ENCODE measurements around the gene LHX2.

The LHX2 gene

DNA sequence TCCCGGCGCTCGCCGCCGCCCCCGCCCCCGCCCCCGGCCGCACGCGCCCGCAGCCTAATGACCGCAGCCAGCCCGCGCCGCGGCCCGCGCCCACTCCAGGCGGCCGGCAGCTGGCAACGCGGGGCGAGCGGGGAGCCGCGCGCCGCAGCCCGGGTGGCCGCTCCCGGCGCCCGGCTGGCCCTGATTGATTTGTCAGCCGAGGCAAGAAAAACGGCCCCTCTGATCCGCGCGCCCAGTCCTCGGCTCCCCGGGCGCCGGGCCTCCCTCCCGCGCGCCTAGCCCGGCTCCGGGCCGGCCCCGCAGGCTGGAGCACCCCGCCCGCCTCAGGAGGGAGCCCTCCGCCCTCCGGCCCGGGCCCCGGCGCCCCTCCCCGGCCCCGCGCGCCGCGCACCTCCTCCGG, 11.9 kb upstream of the LHX2 start:
- H3K4me1 ChIP-seq (ENCODE audit: control insufficient read depth, insufficient read depth, low read length) = peaks cover 24% of the 10 kb centered on the region
- H3K4me3 ChIP-seq (ENCODE audit: low read length in 2 of 2) = no peak overlapping the region
- H3K9me3 ChIP-seq (ENCODE audit: control insufficient read depth in 2 of 2, low read length in 2 of 2) = no peaks in the 10 kb centered on the region
- H3K9ac ChIP-seq (ENCODE audit: low read length in 2 of 2) = no peak overlapping the region
- no peak overlapping the region for H3K27ac ChIP-seq (ENCODE audit: low read length)
- no peaks in the 10 kb centered on the region for H3K36me3 ChIP-seq (ENCODE audit: control insufficient read depth in 2 of 2, insufficient read depth in 2 of 2, low read length in 2 of 2)
- peaks cover 82 to 84% of the 10 kb centered on the region in 2 donors for H3K27me3 ChIP-seq (ENCODE audit: control insufficient read depth in 1 of 2, insufficient read depth in 2 of 2, low read length in 2 of 2)

DNA sequence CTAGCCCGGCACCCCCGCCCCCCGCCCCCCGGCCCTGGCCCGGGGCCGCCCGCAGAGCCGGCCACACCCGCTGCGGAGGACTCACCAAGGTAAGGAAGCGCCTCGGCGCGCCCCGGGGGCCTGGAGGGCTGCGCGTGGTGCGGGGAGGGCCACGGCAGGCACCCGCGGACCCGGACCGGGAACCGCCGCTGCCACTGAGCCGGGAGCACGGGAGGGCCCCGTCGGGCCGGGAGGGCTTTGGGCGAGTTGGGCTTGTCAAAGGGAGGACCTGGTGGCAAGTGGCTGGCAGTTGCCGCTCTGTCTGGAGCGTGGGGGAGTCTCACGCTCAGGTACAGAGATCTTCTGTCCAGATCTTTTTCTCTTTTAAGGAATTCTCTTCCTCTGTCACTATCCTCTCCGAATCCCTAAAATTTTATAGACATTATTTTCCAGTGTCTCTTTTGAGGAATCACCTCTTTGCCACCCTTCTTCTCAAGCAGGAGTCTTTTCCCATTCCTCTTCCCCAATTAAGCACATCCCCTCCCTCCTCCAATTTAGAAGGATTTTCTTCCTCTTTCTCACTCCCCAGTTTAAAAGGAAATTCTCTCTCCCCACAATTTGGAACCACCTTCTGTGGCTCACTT, 11.3 kb upstream of the LHX2 start:
- Histone ChIP-seq H3K9ac (ENCODE audit: low read length in 2 of 2) (no peak overlapping the region), H3K4me1 (ENCODE audit: control insufficient read depth, insufficient read depth, low read length) (peaks cover 24% of the 10 kb centered on the region), H3K27me3 (ENCODE audit: control insufficient read depth in 1 of 2, insufficient read depth in 2 of 2, low read length in 2 of 2) (peaks cover 84 to 90% of the 10 kb centered on the region in 2 donors), H3K27ac (ENCODE audit: low read length) (no peak overlapping the region), H3K9me3 (ENCODE audit: control insufficient read depth in 2 of 2, low read length in 2 of 2) (peaks cover 0 to 2% of the 10 kb centered on the region in 2 donors), H3K36me3 (ENCODE audit: control insufficient read depth in 2 of 2, insufficient read depth in 2 of 2, low read length in 2 of 2) (no peaks in the 10 kb centered on the region), H3K4me3 (ENCODE audit: low read length in 2 of 2) (no peak overlapping the region)

DNA sequence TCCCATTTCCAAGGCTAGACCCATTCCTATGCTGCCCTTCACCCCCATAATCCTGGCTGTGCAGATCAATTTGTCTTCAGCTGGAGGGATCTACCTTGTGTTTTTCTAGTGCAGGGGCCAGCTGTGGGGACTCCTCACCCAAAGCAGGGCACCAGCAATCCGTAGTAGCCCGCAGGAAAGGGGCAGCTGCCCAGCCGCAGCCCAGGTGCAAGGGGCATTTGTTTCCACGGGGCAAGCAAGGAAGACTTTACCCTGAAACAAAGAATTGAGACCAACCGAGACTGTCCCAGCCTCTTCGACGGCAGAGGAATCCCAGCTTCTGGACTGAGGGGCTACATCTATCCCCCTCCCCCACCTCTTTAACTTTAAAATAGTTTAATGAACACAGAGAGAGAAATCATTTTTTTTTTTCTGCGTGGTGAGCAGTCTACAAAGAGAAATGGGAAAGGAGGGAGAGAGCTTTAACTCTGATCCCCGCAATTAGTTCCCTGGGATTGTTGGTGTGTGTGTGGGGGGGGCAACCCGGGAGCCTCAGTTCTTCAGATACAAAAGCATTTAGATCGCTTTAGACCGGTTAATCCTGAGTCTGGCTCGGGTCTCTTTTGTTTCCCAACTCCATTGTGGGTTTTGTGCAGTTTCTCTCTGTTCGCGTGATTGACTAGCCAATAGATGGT, 10.6 kb upstream of the LHX2 start:
- Histone ChIP-seq H3K9me3 (ENCODE audit: control insufficient read depth in 2 of 2, low read length in 2 of 2) (peaks cover 0 to 2% of the 10 kb centered on the region in 2 donors), H3K27ac (ENCODE audit: low read length) (no peak overlapping the region), H3K36me3 (ENCODE audit: control insufficient read depth in 2 of 2, insufficient read depth in 2 of 2, low read length in 2 of 2) (no peaks in the 10 kb centered on the region), H3K4me1 (ENCODE audit: control insufficient read depth, insufficient read depth, low read length) (peaks cover 24% of the 10 kb centered on the region), H3K4me3 (ENCODE audit: low read length in 2 of 2) (no peak overlapping the region), H3K9ac (ENCODE audit: low read length in 2 of 2) (no peak overlapping the region), H3K27me3 (ENCODE audit: control insufficient read depth in 1 of 2, insufficient read depth in 2 of 2, low read length in 2 of 2) (peaks cover 84 to 90% of the 10 kb centered on the region in 2 donors)

DNA sequence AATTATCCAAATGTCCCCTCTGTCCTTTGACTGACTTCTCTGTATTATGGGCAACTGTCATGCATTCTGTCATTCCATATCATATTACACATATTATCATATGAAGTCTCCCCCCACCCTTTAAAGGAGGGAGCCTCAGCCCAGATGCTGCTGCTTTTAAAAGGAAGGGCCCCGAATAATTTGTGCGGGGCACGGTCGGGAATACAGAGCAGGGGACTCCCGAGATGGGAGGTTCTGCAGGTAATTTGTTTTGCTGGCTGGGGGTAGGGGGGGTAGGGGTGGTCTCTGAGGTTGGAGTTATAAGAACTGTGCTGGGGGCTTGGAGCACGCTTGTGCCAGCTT, 10.1 kb upstream of the LHX2 start:
- Histone ChIP-seq H3K36me3 (ENCODE audit: control insufficient read depth in 2 of 2, insufficient read depth in 2 of 2, low read length in 2 of 2) (no peaks in the 10 kb centered on the region), H3K27me3 (ENCODE audit: control insufficient read depth in 1 of 2, insufficient read depth in 2 of 2, low read length in 2 of 2) (peaks cover 82 to 91% of the 10 kb centered on the region in 2 donors), H3K9me3 (ENCODE audit: control insufficient read depth in 2 of 2, low read length in 2 of 2) (peaks cover 0 to 2% of the 10 kb centered on the region in 2 donors), H3K27ac (ENCODE audit: low read length) (no peak overlapping the region), H3K9ac (ENCODE audit: low read length in 2 of 2) (no peak overlapping the region), H3K4me3 (ENCODE audit: low read length in 2 of 2) (no peak overlapping the region), H3K4me1 (ENCODE audit: control insufficient read depth, insufficient read depth, low read length) (peaks cover 24% of the 10 kb centered on the region)

DNA sequence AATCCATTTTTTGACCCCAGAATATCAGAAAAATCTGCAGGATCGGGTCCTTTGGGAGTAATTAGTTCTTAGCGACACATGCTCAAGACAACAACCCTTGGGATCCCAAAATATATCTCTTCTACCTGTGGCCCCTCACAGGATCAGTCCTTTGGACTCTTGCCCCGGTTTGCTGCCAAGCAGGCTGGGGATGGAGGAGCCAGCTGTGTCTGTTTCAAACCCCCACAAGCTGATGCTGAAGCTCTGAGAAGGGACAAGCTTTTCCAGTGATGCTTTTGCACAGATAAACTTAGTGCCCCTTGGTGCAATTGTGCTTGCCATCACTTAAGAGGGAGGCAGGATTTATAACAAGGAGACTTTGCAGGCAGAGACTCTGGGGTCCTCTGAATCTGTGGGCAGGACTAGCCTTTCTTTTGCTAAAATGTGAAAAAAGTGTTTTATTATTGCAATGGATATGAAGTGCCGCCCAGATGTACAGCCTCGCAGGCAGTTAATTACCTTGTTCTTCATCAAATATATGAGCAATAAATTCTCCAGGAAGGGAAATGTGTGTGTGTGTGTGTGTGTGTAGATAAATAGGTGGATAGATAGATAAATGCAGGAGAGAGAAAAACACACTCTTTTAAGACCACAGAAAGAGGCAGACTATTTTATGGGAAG, 9.6 kb upstream of the LHX2 start:
- no peak overlapping the region for H3K4me3 ChIP-seq (ENCODE audit: low read length in 2 of 2)
- H3K27ac ChIP-seq (ENCODE audit: low read length) = no peak overlapping the region
- peaks cover 0 to 2% of the 10 kb centered on the region in 2 donors for H3K9me3 ChIP-seq (ENCODE audit: control insufficient read depth in 2 of 2, low read length in 2 of 2)
- H3K9ac ChIP-seq (ENCODE audit: low read length in 2 of 2) = no peak overlapping the region
- no peaks in the 10 kb centered on the region for H3K36me3 ChIP-seq (ENCODE audit: control insufficient read depth in 2 of 2, insufficient read depth in 2 of 2, low read length in 2 of 2)
- H3K27me3 ChIP-seq (ENCODE audit: control insufficient read depth in 1 of 2, insufficient read depth in 2 of 2, low read length in 2 of 2) = peaks cover 82 to 91% of the 10 kb centered on the region in 2 donors
- peaks cover 19% of the 10 kb centered on the region for H3K4me1 ChIP-seq (ENCODE audit: control insufficient read depth, insufficient read depth, low read length)

DNA sequence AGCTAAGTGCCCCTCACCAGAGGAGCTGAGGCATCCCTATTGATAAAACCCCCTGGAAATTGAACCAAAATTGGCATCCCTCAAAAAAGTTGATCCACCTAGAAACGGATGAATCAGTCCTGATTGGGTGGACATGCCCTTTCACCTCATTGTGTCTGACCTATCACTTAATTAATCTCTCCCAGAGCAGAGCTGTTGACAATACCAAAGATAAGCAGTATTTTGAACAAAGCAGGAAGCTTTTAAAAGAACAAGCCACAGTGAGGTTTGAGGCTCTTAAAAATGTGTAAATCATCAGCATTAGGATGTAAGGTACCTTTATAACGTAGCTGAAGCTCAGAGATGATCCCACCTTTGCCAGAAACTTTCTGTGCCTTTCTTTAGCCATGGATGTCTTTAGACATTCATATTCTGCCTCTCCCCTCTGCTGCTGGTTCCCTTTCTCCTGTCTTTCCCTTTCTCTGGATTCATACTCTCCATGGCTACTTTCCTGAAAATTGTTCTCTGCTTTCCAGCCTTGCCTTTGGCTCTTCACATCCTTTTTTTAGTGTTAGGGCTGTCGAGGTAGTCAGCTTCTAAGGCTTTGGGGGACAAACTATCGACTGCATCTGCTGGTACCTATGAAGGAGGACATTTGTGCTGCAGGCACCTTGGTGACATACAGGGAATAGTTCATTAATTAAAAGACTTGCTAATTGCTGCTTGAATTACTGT, 7.8 kb upstream of the LHX2 start:
- no peak overlapping the region for H3K4me3 ChIP-seq (ENCODE audit: low read length in 2 of 2)
- peaks cover 81 to 91% of the 10 kb centered on the region in 2 donors for H3K27me3 ChIP-seq (ENCODE audit: control insufficient read depth in 1 of 2, insufficient read depth in 2 of 2, low read length in 2 of 2)
- H3K4me1 ChIP-seq (ENCODE audit: control insufficient read depth, insufficient read depth, low read length) = peaks cover 18% of the 10 kb centered on the region
- H3K27ac ChIP-seq (ENCODE audit: low read length) = no peak overlapping the region
- no peak overlapping the region for H3K9ac ChIP-seq (ENCODE audit: low read length in 2 of 2)
- no peaks in the 10 kb centered on the region for H3K36me3 ChIP-seq (ENCODE audit: control insufficient read depth in 2 of 2, insufficient read depth in 2 of 2, low read length in 2 of 2)
- H3K9me3 ChIP-seq (ENCODE audit: control insufficient read depth in 2 of 2, low read length in 2 of 2) = peaks cover 0 to 2% of the 10 kb centered on the region in 2 donors

DNA sequence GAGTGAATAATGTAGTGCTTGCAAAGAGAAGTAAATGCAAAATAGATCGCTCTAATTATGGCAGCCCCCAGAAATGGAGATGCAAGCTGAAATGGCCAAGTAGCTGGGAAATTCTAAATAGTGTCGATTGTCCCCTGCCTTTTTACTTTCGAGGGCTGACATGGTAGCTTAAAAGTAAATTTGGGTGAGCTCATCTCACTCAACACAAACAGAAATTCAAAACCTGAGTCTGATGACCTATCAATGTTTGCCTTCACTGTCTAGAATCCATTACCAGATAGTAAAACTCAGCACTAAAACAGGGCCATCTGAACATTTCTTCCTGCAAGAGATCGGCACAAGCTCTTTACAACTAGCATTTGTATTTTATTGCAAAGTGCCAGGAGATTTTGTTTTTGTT, 7.0 kb upstream of the LHX2 start:
- no peak overlapping the region for H3K9ac ChIP-seq (ENCODE audit: low read length in 2 of 2)
- H3K36me3 ChIP-seq (ENCODE audit: control insufficient read depth in 2 of 2, insufficient read depth in 2 of 2, low read length in 2 of 2) = no peaks in the 10 kb centered on the region
- H3K4me1 ChIP-seq (ENCODE audit: control insufficient read depth, insufficient read depth, low read length) = peaks cover 18% of the 10 kb centered on the region
- H3K4me3 ChIP-seq (ENCODE audit: low read length in 2 of 2) = no peak overlapping the region
- peaks cover 85 to 94% of the 10 kb centered on the region in 2 donors for H3K27me3 ChIP-seq (ENCODE audit: control insufficient read depth in 1 of 2, insufficient read depth in 2 of 2, low read length in 2 of 2)
- H3K27ac ChIP-seq (ENCODE audit: low read length) = no peak overlapping the region
- H3K9me3 ChIP-seq (ENCODE audit: control insufficient read depth in 2 of 2, low read length in 2 of 2) = peaks cover 0 to 2% of the 10 kb centered on the region in 2 donors

DNA sequence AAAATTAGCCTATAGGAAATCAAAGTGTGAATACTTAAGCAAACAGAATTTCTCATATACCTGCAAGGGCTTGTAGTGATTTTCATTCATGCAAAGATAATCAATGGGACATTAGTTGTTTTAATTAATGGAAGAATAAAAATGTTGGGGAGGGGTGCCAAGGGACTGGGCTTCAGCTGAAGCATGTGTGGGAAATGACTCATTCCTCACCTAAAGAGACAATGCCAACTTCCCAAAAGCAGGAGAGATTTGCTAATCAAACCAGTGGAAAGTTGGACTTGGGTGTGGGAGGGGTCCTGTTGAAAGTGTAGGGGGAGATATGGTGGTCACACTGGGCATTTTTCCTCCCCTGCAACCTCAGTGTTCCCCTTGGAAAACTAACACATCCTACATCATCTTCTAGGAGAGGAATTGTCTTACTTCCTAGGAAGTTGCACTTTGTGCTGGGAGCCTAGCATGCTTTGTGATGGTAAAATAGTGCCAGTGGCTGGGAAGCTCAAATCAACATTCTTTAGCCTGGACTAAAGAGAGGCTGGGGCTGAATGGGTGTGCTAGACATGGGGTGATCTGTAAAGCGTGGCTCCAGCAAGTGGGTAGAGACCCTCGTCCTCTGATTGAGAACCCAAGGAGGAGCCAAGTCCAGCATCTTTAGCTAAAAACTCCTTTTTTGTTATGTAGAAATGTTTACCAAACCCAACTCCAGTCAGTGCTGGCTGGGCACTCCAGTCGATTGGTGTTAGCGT, 6.4 kb upstream of the LHX2 start:
- no peak overlapping the region for H3K9ac ChIP-seq (ENCODE audit: low read length in 2 of 2)
- H3K27me3 ChIP-seq (ENCODE audit: control insufficient read depth in 1 of 2, insufficient read depth in 2 of 2, low read length in 2 of 2) = peaks cover 90 to 99% of the 10 kb centered on the region in 2 donors
- H3K9me3 ChIP-seq (ENCODE audit: control insufficient read depth in 2 of 2, low read length in 2 of 2) = peaks cover 0 to 2% of the 10 kb centered on the region in 2 donors
- no peak overlapping the region for H3K4me3 ChIP-seq (ENCODE audit: low read length in 2 of 2)
- H3K4me1 ChIP-seq (ENCODE audit: control insufficient read depth, insufficient read depth, low read length) = peaks cover 16% of the 10 kb centered on the region
- H3K36me3 ChIP-seq (ENCODE audit: control insufficient read depth in 2 of 2, insufficient read depth in 2 of 2, low read length in 2 of 2) = no peaks in the 10 kb centered on the region
- no peak overlapping the region for H3K27ac ChIP-seq (ENCODE audit: low read length)

DNA sequence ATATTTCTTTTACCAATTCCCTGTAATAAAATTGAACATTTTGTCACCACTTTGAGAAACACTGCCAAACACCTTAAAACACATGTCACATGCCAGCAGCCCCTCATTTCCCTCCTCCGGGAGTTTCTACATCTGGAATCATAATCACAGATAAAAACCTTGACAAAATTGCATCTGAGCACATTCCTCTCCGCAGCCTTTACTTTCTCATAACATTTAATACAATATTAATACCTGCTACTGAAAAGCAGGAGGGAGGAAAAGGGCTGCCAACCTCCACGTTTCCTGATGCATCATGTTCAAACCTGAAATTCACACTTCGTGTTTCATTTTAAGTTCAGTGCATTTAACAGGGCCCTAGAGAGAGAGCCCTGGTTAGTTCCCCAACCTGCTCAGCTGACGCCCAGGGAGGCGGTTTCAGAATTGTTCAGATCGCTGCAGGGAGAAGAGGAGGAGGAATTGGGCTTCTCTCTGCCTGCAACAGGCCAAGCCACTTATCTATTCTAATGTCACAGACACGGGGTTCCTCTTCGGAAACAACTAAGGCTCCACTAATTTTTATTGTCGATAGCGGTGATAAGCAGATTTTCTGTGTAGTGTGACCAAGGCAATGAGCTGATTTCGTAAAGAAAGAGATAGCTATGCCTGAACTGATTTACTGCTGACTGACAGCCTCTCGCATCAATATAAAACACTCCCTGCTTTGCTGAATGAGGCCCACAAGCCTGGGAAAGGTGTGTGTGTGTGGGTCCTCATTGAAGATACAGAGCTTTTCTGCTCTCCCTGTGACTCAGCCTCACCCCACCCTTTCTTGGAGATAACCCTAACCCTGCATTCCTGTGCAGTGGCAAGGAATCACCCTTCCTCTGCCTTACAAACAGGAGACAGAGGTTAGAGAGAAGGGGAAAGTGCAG, 4.9 kb upstream of the LHX2 start:
- Histone ChIP-seq H3K9ac (ENCODE audit: low read length in 2 of 2) (no peak overlapping the region), H3K4me3 (ENCODE audit: low read length in 2 of 2) (no peak overlapping the region), H3K27ac (ENCODE audit: low read length) (no peak overlapping the region), H3K4me1 (ENCODE audit: control insufficient read depth, insufficient read depth, low read length) (peaks cover 23% of the 10 kb centered on the region), H3K36me3 (ENCODE audit: control insufficient read depth in 2 of 2, insufficient read depth in 2 of 2, low read length in 2 of 2) (no peaks in the 10 kb centered on the region), H3K27me3 (ENCODE audit: control insufficient read depth in 1 of 2, insufficient read depth in 2 of 2, low read length in 2 of 2) (peaks cover 84 to 97% of the 10 kb centered on the region in 2 donors), H3K9me3 (ENCODE audit: control insufficient read depth in 2 of 2, low read length in 2 of 2) (peaks cover 0 to 2% of the 10 kb centered on the region in 2 donors)

Data from stomach smooth muscle (tissue), 2 donors.